ENCODE measurements around the gene CREB5.

CREB5 gene

DNA sequence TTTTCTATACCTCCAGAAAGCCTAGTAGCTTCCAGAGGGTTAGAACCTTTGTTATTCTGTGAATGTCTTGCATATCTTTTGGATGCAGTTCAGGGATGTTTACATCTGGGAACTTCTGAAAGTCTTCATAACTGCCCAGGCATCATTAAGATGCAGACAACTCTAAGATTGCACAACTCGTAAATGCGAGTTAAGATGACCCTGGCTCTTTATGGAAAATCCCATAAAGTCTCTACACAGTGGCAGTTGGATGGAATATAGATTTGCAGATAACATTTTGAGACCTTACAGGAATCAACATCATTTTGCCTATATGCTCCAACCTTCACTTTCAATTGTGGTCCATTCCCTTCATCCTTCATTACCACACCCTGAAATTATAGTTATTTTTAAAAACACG is 151.7 kb downstream of the CREB5 start:
- DNase-seq (ENCODE audit: low spot score) (no peak), ATAC-seq (ENCODE audit: low read depth) (no peak)
- TF ChIP-seq CTCF (IDR thresholded peaks at IDR 0.05; ENCODE audit: poor library complexity, severe bottlenecking), result no peak
- Histone ChIP-seq H3K4me1 (ENCODE audit: insufficient read depth, poor library complexity, severe bottlenecking) (no peaks in the 10 kb centered on the region), H3K27ac (ENCODE audit: poor library complexity, severe bottlenecking) (no peak overlapping the region), H3K36me3 (ENCODE audit: low read depth) (no peaks in the 10 kb centered on the region), H3K27me3 (ENCODE audit: insufficient read depth, poor library complexity, severe bottlenecking) (no peaks in the 10 kb centered on the region), H3K9me3 (ENCODE audit: severe bottlenecking) (no peaks in the 10 kb centered on the region), H3K4me3 (ENCODE audit: severe bottlenecking) (no peak overlapping the region)

DNA sequence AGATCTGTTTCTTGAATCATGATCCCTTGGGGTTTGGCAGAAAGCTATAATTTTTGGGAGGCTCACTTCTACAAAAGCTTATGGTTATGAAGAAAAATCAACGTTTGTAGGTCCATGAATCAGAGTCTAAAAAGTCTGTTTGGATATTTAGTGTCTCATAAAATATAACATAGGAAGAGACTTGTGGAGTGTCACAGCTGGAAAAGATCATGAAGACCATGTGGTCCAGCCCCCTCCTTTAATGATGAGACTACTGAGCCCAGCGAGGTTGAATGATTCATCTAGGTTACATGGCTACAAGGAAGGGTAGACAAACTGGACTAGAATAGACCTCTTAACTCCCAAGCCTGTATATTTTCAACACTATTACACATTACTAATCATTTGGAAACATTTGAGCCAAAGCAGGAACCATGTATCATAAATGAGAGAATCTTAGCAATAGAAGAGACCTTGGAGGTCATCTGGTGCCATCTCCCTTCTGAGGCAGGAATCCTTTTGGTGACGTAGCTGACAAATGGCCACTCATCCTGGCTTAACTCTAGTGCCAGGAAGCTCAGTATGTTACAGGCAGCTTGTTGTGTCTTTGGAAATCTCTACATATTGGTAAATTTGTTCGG is 152.5 kb downstream of the CREB5 start:
- DNase-seq (ENCODE audit: low spot score) (no peak), ATAC-seq (ENCODE audit: low read depth) (no peak)
- Histone ChIP-seq H3K4me3 (ENCODE audit: severe bottlenecking) (no peak overlapping the region), H3K9me3 (ENCODE audit: severe bottlenecking) (no peaks in the 10 kb centered on the region), H3K27ac (ENCODE audit: poor library complexity, severe bottlenecking) (no peak overlapping the region), H3K36me3 (ENCODE audit: low read depth) (no peaks in the 10 kb centered on the region), H3K4me1 (ENCODE audit: insufficient read depth, poor library complexity, severe bottlenecking) (no peaks in the 10 kb centered on the region), H3K27me3 (ENCODE audit: insufficient read depth, poor library complexity, severe bottlenecking) (no peaks in the 10 kb centered on the region)
- no peak for TF ChIP-seq CTCF (IDR thresholded peaks at IDR 0.05; ENCODE audit: poor library complexity, severe bottlenecking)

- H3K4me1 ChIP-seq (ENCODE audit: insufficient read depth, poor library complexity, severe bottlenecking), result peaks cover 8% of the 10 kb centered on the region
- DNase-seq (ENCODE audit: low spot score) (no peak), ATAC-seq (ENCODE audit: low read depth) (no peak)
- H3K36me3 ChIP-seq (ENCODE audit: low read depth), result no peaks in the 10 kb centered on the region
- H3K9me3 ChIP-seq (ENCODE audit: severe bottlenecking), result no peaks in the 10 kb centered on the region
- TF ChIP-seq CTCF (IDR thresholded peaks at IDR 0.05; ENCODE audit: poor library complexity, severe bottlenecking), result no peak
- H3K27ac ChIP-seq (ENCODE audit: poor library complexity, severe bottlenecking), result no peak overlapping the region
- H3K27me3 ChIP-seq (ENCODE audit: insufficient read depth, poor library complexity, severe bottlenecking), result no peaks in the 10 kb centered on the region
- no peak overlapping the region for H3K4me3 ChIP-seq (ENCODE audit: severe bottlenecking)
Observed at GRCh38 chr7:28565980-28566379, 153.7 kb downstream of the CREB5 start.

GRCh38 chr7:28570113-28570969 is 158.0 kb downstream of the CREB5 start:
- Histone ChIP-seq H3K4me1 (ENCODE audit: insufficient read depth, poor library complexity, severe bottlenecking) (peaks cover 38% of the 10 kb centered on the region), H3K4me3 (ENCODE audit: severe bottlenecking) (no peak overlapping the region), H3K36me3 (ENCODE audit: low read depth) (no peaks in the 10 kb centered on the region), H3K27ac (ENCODE audit: poor library complexity, severe bottlenecking) (peak overlapping the region; percentile 21), H3K9me3 (ENCODE audit: severe bottlenecking) (no peaks in the 10 kb centered on the region), H3K27me3 (ENCODE audit: insufficient read depth, poor library complexity, severe bottlenecking) (no peaks in the 10 kb centered on the region)
- DNase-seq (ENCODE audit: low spot score) (no peak), ATAC-seq (ENCODE audit: low read depth) (no peak)
- peak; percentile 9 for TF ChIP-seq CTCF (IDR thresholded peaks at IDR 0.05; ENCODE audit: poor library complexity, severe bottlenecking)

DNA sequence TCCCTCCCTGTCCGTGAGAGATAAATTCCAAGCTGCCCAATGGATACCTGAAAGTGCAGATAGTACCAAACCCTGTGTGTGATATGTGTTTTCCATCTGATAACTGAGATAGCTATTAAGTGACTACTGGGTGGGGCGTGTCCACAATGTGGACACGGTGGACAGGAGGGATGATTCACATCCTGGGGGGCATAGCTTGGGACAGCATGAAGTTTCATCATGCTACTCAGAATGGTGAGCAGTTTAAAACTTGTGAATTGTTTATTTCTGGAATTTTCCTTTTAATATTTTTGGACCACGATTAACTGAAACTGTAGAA is 158.6 kb downstream of the CREB5 start:
- TF ChIP-seq CTCF (IDR thresholded peaks at IDR 0.05; ENCODE audit: poor library complexity, severe bottlenecking), result no peak
- Histone ChIP-seq H3K27me3 (ENCODE audit: insufficient read depth, poor library complexity, severe bottlenecking) (no peaks in the 10 kb centered on the region), H3K4me3 (ENCODE audit: severe bottlenecking) (no peak overlapping the region), H3K9me3 (ENCODE audit: severe bottlenecking) (no peaks in the 10 kb centered on the region), H3K27ac (ENCODE audit: poor library complexity, severe bottlenecking) (peak overlapping the region; percentile 21), H3K36me3 (ENCODE audit: low read depth) (no peaks in the 10 kb centered on the region), H3K4me1 (ENCODE audit: insufficient read depth, poor library complexity, severe bottlenecking) (peaks cover 44% of the 10 kb centered on the region)
- ATAC-seq (ENCODE audit: low read depth) (peak; percentile 82), DNase-seq (ENCODE audit: low spot score) (peak; percentile 74)

Data from RWPE2 (cell line).